Measurements from ENCODE around the gene ZNF260. TPM values are rescaled to one million over a fixed set of nuclear protein-coding genes. Genes with fewer than 3 reads are reported as not detected.
"Not testable (repeated sequence)": the region's sequence is repeated elsewhere in the genome, so short reads cannot be mapped to it uniquely, and the experiment has no call there.

The ZNF260 gene
- total RNA-seq, 2 donors from 2014 or later = 6.9 to 9.7 TPM

DNA sequence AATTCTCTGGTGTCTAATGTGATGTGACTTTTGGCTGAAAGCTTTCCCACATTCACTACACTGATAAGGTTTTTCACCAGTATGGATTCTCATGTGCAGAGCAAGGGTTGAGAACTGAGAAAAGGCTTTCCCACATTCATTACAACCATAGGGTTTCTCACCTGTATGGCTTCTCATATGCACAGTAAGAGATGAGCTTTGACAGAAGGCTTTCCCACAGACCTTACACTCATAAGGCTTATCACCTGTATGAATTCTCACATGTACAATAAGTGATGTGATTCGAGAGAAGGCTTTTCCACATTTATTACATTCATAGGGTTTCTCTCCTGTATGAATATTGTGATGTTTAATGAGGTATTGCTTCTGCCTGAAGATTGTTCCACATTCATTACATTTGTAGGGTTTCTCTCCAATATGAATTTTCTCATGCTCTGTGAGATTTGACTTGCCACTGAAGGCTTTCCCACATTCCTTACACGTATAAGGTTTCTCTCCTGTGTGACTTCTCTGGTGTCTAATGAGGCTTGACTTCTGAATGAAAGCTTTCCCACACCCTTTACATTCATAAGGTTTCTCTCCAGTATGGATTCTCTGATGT is 14.0 kb downstream of the ZNF260 start:
- Histone ChIP-seq H3K36me3 (peaks cover 56% of the 10 kb centered on the region), H3K9me3 (peaks cover 97% of the 10 kb centered on the region), H3K27me3 (replicated peaks; ENCODE audit: insufficient read depth) (no peaks in the 10 kb centered on the region), H3K27ac (no peak overlapping the region), H3K4me3 (peak overlapping the region; percentile 18), H3K4me1 (ENCODE audit: control insufficient read depth in 1 of 2, low read depth in 2 of 2) (no peaks in the 10 kb centered on the region)
- DNase-seq (ENCODE audit: low spot score) (no peak), ATAC-seq (ENCODE audit: insufficient number of reproducible peaks, low FRiP score, low read depth) (no peak)
- TF ChIP-seq, protein P1, sequence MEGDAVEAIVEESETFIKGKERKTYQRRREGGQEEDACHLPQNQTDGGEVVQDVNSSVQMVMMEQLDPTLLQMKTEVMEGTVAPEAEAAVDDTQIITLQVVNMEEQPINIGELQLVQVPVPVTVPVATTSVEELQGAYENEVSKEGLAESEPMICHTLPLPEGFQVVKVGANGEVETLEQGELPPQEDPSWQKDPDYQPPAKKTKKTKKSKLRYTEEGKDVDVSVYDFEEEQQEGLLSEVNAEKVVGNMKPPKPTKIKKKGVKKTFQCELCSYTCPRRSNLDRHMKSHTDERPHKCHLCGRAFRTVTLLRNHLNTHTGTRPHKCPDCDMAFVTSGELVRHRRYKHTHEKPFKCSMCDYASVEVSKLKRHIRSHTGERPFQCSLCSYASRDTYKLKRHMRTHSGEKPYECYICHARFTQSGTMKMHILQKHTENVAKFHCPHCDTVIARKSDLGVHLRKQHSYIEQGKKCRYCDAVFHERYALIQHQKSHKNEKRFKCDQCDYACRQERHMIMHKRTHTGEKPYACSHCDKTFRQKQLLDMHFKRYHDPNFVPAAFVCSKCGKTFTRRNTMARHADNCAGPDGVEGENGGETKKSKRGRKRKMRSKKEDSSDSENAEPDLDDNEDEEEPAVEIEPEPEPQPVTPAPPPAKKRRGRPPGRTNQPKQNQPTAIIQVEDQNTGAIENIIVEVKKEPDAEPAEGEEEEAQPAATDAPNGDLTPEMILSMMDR (IDR thresholded peaks at IDR 0.05) = no peak

DNA sequence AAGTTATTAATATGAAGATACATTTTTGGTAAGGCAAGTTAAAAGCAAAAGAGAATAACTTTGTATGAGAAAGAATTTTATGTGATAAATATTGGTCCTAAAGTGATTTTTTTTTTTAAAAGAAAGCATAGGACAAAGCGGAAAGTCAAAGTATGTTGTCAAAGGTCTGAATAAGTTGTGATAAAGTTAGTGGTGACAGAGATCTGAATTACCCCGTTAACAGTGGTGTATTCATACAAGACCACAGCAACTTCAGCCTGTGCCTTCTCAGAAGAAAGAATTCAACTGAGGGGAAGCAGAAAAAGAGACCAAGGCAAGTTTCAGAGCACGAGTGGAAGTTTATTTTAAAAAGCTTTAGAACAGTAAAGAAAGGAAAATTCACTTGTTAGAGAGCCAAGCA is 19.7 kb downstream of the ZNF260 start:
- no peak for DNase-seq (ENCODE audit: low spot score)
- TF ChIP-seq, protein P1 (IDR thresholded peaks at IDR 0.05) = no peak
- no peaks in the 10 kb centered on the region for H3K27me3 ChIP-seq (replicated peaks; ENCODE audit: insufficient read depth)
- H3K4me1 ChIP-seq (ENCODE audit: control insufficient read depth in 1 of 2, low read depth in 2 of 2) = no peaks in the 10 kb centered on the region
- H3K36me3 ChIP-seq = peaks cover under 1% of the 10 kb centered on the region
- H3K27ac ChIP-seq = no peak overlapping the region
- H3K9me3 ChIP-seq = peaks cover 91% of the 10 kb centered on the region
- H3K4me3 ChIP-seq = no peak overlapping the region
- ATAC-seq (ENCODE audit: insufficient number of reproducible peaks, low FRiP score, low read depth) = no peak

DNA sequence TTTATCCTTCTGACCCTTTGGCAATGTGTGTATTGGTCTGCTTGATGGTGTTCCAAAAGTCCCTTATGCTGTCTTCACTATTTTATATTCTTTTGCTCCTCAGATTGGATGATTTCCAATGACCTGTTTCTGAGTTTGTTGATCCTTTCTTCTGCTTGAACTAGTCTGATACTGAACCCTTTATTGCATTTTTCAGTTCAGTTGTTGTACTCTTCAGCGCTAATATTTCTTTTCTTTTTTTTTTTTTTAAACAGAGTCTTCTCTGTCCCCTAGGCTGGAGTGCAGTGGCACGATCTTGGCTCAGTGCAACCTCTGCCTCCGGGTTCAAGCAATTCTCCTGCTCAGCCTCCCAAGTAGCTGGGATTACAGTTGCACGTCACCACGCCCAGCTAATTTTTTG is 26.1 kb downstream of the ZNF260 start:
- TF ChIP-seq, protein P1 (IDR thresholded peaks at IDR 0.05) = no peak
- Histone ChIP-seq H3K27ac (no peak overlapping the region), H3K27me3 (replicated peaks; ENCODE audit: insufficient read depth) (no peaks in the 10 kb centered on the region), H3K9me3 (peaks cover 83% of the 10 kb centered on the region), H3K4me3 (no peak overlapping the region), H3K36me3 (no peaks in the 10 kb centered on the region), H3K4me1 (ENCODE audit: control insufficient read depth in 1 of 2, low read depth in 2 of 2) (no peaks in the 10 kb centered on the region)
- no peak for DNase-seq (ENCODE audit: low spot score)
- no peak for ATAC-seq (ENCODE audit: insufficient number of reproducible peaks, low FRiP score, low read depth)

DNA sequence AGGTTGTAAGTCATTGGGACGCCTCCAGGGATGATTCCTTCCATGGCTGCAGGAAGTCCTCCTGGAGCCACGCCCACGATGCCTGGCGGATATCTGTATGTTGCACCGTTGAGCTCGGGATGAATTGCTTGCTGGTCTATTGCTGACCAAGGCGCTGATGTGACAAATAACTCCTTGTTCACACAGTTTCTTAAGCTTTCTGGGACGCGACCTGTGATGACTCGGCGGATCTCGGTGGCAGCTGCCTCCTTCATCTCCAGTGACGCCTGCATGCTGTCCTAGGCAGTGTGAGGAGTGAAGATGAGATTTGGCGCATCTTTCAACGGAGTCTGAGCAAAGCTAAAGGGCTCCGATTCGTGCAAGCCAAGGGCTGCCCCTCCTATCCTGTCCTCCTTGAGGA is 31.1 kb downstream of the ZNF260 start:
- H3K27me3 ChIP-seq (replicated peaks; ENCODE audit: insufficient read depth) = no peaks in the 10 kb centered on the region
- H3K27ac ChIP-seq = no peak overlapping the region
- no peak overlapping the region for H3K4me3 ChIP-seq
- TF ChIP-seq, protein P1 (IDR thresholded peaks at IDR 0.05) = no peak
- H3K36me3 ChIP-seq = no peaks in the 10 kb centered on the region
- H3K9me3 ChIP-seq = peaks cover 40% of the 10 kb centered on the region
- ATAC-seq (ENCODE audit: insufficient number of reproducible peaks, low FRiP score, low read depth) (no peak), DNase-seq (ENCODE audit: low spot score) (no peak)
- no peaks in the 10 kb centered on the region for H3K4me1 ChIP-seq (ENCODE audit: control insufficient read depth in 1 of 2, low read depth in 2 of 2)

DNA sequence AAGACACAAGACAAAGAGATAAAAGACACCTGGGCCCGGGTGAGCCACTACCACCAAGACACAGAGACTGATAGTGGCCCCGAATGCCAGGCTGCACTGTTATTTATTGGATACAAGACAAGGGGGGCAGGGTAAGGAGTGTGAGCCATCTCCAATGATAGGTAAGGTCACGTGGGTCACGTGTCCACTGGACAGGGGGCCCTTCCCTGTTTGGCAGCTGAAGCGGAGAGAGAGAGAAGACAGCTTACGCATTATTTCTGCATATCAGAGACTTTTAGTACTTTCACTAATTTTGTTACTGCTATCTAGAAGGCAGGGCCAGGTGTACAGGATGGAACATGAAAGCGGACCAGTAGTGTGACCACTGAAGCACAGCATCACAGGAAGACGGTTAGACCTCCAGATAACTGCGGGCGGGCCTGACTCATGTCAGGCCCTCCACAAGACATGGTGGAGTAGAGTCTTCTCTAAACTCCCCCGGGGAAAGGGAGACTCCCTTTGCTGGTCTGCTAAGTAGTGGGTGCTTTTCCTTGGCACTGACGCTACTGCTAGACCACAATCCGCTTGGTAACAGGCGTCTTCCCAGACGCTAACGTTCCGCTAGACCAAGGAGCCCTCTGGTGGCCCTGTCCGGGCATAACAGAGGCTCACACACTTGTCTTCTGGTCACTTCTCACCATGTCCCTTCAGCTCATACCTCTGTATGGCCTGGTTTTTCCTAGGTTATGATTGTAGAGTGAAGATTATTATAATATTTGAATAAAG is 35.2 kb downstream of the ZNF260 start:
- TF ChIP-seq, protein P1 (IDR thresholded peaks at IDR 0.05) = peak; percentile 42
- peaks cover 6 to 11% of the 10 kb centered on the region in 2 donors for H3K4me1 ChIP-seq (ENCODE audit: control insufficient read depth in 1 of 2, low read depth in 2 of 2)
- H3K27me3 ChIP-seq (replicated peaks; ENCODE audit: insufficient read depth); H3K27ac ChIP-seq; H3K9me3 ChIP-seq; ATAC-seq (ENCODE audit: insufficient number of reproducible peaks, low FRiP score, low read depth); H3K36me3 ChIP-seq; H3K4me3 ChIP-seq; DNase-seq (ENCODE audit: low spot score): not testable (repeated sequence)

DNA sequence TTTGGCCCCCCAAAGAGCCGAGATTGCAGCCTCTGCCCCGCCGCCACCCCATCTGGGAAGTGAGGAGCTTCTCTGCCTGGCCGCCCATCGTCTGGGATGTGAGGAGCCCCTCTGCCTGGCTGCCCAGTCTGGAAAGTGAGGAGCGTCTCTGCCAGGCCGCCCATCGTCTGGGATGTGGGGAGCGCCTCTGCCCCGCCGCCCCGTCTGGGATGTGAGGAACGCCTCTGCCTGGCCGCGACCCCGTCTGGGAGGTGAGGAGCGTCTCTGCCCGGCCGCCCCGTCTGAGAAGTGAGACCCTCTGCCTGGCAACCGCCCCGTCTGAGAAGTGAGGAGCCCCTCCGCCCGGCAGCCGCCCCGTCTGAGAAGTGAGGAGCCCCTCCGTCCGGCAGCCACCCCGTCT is 37.2 kb downstream of the ZNF260 start:
- H3K27ac ChIP-seq; H3K9me3 ChIP-seq; H3K27me3 ChIP-seq (replicated peaks; ENCODE audit: insufficient read depth); ATAC-seq (ENCODE audit: insufficient number of reproducible peaks, low FRiP score, low read depth); DNase-seq (ENCODE audit: low spot score); H3K4me3 ChIP-seq; H3K36me3 ChIP-seq: not testable (repeated sequence)
- H3K4me1 ChIP-seq (ENCODE audit: control insufficient read depth in 1 of 2, low read depth in 2 of 2) = peaks cover 6 to 12% of the 10 kb centered on the region in 2 donors
